Right lobe of liver (tissue), 4 donors: ENCODE measurements around the gene FBXL2.

Experiments
- POLR2A ChIP-seq: fragments of 450-650 bp; IDR thresholded peaks from one replicate; pipeline ENCODE4 v1.6.1; 2017; ENCODE audit warnings: antibody characterized with exemption, mild to moderate bottlenecking
- TF ChIP-seq, protein P1 (sequence below), 4 donors: fragments of 200-600 bp in 3 of 4; fragments of 450-650 bp in 1 of 4; IDR thresholded peaks; one replicate each; pipeline versions ENCODE4 v1.5.1 to v1.8.0; 2016 to 2022; ENCODE audit warnings: antibody characterized with exemption in 4 of 4, mild to moderate bottlenecking in 2 of 4
- donor health status: DM: no; HTN: no; CAD: no.
- donor health status: DM: no; HTN: no; CAD: no.
- donor health status: DM: no; HTN: yes; CAD: no.

DNA sequence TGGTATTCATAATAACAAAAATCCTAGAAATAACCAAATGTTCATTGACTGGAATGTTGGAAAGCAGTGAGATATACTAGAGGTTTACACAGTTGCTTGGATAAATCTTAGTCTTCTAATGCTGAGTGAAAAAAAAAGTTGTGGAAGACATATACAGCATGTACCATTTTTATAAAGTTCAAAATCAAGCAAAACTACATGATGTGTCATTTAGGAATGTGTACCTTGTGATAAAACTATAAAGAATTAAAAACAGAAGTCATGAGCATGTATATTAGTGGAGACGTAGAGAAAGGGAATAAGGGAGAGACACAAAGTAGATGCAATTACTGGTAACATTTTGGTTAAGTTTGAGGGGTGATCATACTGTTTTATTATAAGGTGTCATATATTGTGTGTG, 45.2 kb downstream of the FBXL2 start:
- TF ChIP-seq, protein P1, sequence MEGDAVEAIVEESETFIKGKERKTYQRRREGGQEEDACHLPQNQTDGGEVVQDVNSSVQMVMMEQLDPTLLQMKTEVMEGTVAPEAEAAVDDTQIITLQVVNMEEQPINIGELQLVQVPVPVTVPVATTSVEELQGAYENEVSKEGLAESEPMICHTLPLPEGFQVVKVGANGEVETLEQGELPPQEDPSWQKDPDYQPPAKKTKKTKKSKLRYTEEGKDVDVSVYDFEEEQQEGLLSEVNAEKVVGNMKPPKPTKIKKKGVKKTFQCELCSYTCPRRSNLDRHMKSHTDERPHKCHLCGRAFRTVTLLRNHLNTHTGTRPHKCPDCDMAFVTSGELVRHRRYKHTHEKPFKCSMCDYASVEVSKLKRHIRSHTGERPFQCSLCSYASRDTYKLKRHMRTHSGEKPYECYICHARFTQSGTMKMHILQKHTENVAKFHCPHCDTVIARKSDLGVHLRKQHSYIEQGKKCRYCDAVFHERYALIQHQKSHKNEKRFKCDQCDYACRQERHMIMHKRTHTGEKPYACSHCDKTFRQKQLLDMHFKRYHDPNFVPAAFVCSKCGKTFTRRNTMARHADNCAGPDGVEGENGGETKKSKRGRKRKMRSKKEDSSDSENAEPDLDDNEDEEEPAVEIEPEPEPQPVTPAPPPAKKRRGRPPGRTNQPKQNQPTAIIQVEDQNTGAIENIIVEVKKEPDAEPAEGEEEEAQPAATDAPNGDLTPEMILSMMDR (IDR thresholded peaks at IDR 0.05) = no peak
- no peak for TF ChIP-seq POLR2A
